Measurements from ENCODE around the gene PPFIBP2. TPM values are rescaled to one million over a fixed set of nuclear protein-coding genes. Genes with fewer than 3 reads are reported as not detected.

The PPFIBP2 gene
- total RNA-seq, 1 donor from 2014 or later, result 10.1 TPM

- TF ChIP-seq CTCF (conservative IDR thresholded peaks at IDR 0.05), result no peak
- H3K9me3 Mint-ChIP-seq, result no peaks in the 10 kb centered on the region
- peaks cover 43% of the 10 kb centered on the region for H3K4me1 Mint-ChIP-seq
- no peaks in the 10 kb centered on the region for H3K27me3 Mint-ChIP-seq (ENCODE audit: low read depth)
- H3K36me3 Mint-ChIP-seq (ENCODE audit: low read depth), result no peaks in the 10 kb centered on the region
- no peak overlapping the region for H3K4me3 Mint-ChIP-seq
- peak overlapping the region; percentile 12 for H3K27ac Mint-ChIP-seq (ENCODE audit: unreplicated experiment)
- DNase-seq (ENCODE audit: low read depth, low spot score), result no peak
These were observed 57.2 kb downstream of the PPFIBP2 start for GRCh38 chr11:7570938-7571521.

GRCh38 chr11:7571640-7572000 lies 57.8 kb downstream of the PPFIBP2 start:
- peak overlapping the region; percentile 24 for H3K4me3 Mint-ChIP-seq
- peak overlapping the region; percentile 92 for H3K27ac Mint-ChIP-seq (ENCODE audit: unreplicated experiment)
- no peaks in the 10 kb centered on the region for H3K9me3 Mint-ChIP-seq
- no peaks in the 10 kb centered on the region for H3K36me3 Mint-ChIP-seq (ENCODE audit: low read depth)
- DNase-seq (ENCODE audit: low read depth, low spot score), result peak; percentile 73
- peak; percentile 95 for TF ChIP-seq CTCF (conservative IDR thresholded peaks at IDR 0.05)
- no peaks in the 10 kb centered on the region for H3K27me3 Mint-ChIP-seq (ENCODE audit: low read depth)
- H3K4me1 Mint-ChIP-seq, result peaks cover 47% of the 10 kb centered on the region

GRCh38 chr11:7572001-7572712 lies 58.4 kb downstream of the PPFIBP2 start:
- DNase-seq (ENCODE audit: low read depth, low spot score), result no peak
- Mint-ChIP-seq H3K9me3 (no peaks in the 10 kb centered on the region), H3K27me3 (ENCODE audit: low read depth) (no peaks in the 10 kb centered on the region), H3K27ac (ENCODE audit: unreplicated experiment) (peak overlapping the region; percentile 85), H3K4me1 (peaks cover 52% of the 10 kb centered on the region), H3K4me3 (peak overlapping the region; percentile 31), H3K36me3 (ENCODE audit: low read depth) (no peaks in the 10 kb centered on the region)
- TF ChIP-seq CTCF (conservative IDR thresholded peaks at IDR 0.05), result peak; percentile 3

GRCh38 chr11:7573193-7573557 lies 59.4 kb downstream of the PPFIBP2 start:
- Mint-ChIP-seq H3K27ac (ENCODE audit: unreplicated experiment) (no peak overlapping the region), H3K4me3 (no peak overlapping the region), H3K4me1 (peaks cover 62% of the 10 kb centered on the region), H3K9me3 (no peaks in the 10 kb centered on the region), H3K36me3 (ENCODE audit: low read depth) (no peaks in the 10 kb centered on the region), H3K27me3 (ENCODE audit: low read depth) (no peaks in the 10 kb centered on the region)
- no peak for DNase-seq (ENCODE audit: low read depth, low spot score)
- TF ChIP-seq CTCF (conservative IDR thresholded peaks at IDR 0.05), result no peak

GRCh38 chr11:7573558-7574296 lies 59.9 kb downstream of the PPFIBP2 start:
- Mint-ChIP-seq H3K4me1 (peaks cover 68% of the 10 kb centered on the region), H3K36me3 (ENCODE audit: low read depth) (no peaks in the 10 kb centered on the region), H3K9me3 (no peaks in the 10 kb centered on the region), H3K27ac (ENCODE audit: unreplicated experiment) (no peak overlapping the region), H3K4me3 (no peak overlapping the region), H3K27me3 (ENCODE audit: low read depth) (no peaks in the 10 kb centered on the region)
- DNase-seq (ENCODE audit: low read depth, low spot score), result no peak
- no peak for TF ChIP-seq CTCF (conservative IDR thresholded peaks at IDR 0.05)
